ENCODE data around the gene CPN2. TPM values are rescaled to one million over a fixed set of nuclear protein-coding genes. Genes with fewer than 3 reads are reported as not detected.

Gene CPN2
- polyA plus RNA-seq, 2 of the 4 experiments (the other 2 are of a cell fraction) = not detected

DNA sequence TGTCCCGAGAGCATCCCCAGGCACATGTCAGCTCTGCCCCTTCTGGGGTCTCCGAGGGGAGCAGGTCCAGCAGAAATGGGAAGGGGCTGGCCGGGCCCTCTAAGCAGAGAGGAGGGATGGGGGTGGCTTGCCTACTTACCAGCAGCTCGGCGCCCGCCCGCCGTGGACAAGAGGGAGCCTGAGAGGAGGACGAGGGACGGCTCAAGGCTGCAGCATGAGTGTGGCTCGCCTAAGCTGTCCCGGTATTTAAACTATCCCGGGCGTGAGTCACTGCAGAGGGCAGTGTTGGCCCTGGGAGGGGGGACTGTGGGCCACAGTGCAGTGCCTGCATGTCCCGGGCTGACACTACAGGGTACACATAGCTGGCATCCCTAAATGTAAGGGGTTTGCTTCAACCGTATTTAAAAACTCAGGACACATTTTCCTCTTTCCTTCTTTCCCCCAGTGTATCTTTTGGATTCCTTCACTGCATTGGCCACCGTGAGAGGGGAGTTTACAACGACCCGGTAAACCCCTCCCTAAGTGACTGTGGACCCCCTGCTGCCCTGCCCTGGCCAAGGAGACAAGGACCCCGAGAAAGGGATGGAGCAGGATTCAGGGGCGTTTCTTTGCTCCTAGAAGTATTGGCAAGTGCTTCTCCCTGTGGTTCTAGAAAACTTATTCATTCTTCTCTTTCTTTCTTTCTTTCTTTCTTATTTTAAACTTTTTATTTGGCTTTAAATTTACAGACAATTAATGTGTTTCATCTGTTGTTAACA, 18.6 kb upstream of the CPN2 start, which contains the start of gene LRRC15:
LRRC15 (minus strand) TSS at position 222 of the 758 bp plus-strand sequence. CDS start 8,700 bp downstream, outside the sequence.
- Histone ChIP-seq H3K4me1 (peaks cover 6% of the 10 kb centered on the region; the same call in 1 of the 3 replicates), H3K4me2 (peak within 1 kb of the TSS; percentile 62), H3K27ac (peak within 1 kb of the TSS in 1 of 2 experiments; percentile 22; a peak in 1 of 6 replicates), H3K9me3 (no peaks in the 10 kb centered on the region), H3K4me3 (no peak within 1 kb of the TSS)
- CTCF ChIA-PET = interaction anchor here (0.7 to 1.8 kb wide), 2 partner anchors 27 to 36 kb away, joined by 3 to 6 read pairs; no protein-coding TSS in a partner anchor
- peak; percentile 91 to 93 for ATAC-seq
- 3% methylated on average over 18 of the region's 21 CpGs for WGBS (ENCODE audit: missing lambda C conversion rate)
- FAIRE-seq = no peak
- POLR2A ChIA-PET = no interaction called here
- peak; percentile 27 to 35 for DNase-seq (ENCODE audit: low read depth in 1 of 2, low spot score in 1 of 2)
- TF ChIP-seq TP53 (CRISPR knock-in tag; IDR thresholded peaks at IDR 0.05) = no peak
- peak in 1 of 2 experiments; percentile 25; a peak in 1 of 5 replicates for TF ChIP-seq RAD21 (conservative IDR thresholded peaks at IDR 0.05 in 1 of 2, IDR thresholded peaks at IDR 0.05 in 1 of 2)
- TF ChIP-seq KDM5A (IDR thresholded peaks at IDR 0.05) = no peak
- TF ChIP-seq RARB (CRISPR knock-in tag; IDR thresholded peaks at IDR 0.05) = no peak
- TF ChIP-seq RNF2 (IDR thresholded peaks at IDR 0.05; ENCODE audit: borderline replicate concordance, low read depth) = no peak
- TF ChIP-seq BHLHE40 (IDR thresholded peaks at IDR 0.05; ENCODE audit: low read depth, low read length) = no peak
- TF ChIP-seq RCOR1 (IDR thresholded peaks at IDR 0.05; ENCODE audit: low read depth, low read length) = no peak
- TF ChIP-seq, protein P1, sequence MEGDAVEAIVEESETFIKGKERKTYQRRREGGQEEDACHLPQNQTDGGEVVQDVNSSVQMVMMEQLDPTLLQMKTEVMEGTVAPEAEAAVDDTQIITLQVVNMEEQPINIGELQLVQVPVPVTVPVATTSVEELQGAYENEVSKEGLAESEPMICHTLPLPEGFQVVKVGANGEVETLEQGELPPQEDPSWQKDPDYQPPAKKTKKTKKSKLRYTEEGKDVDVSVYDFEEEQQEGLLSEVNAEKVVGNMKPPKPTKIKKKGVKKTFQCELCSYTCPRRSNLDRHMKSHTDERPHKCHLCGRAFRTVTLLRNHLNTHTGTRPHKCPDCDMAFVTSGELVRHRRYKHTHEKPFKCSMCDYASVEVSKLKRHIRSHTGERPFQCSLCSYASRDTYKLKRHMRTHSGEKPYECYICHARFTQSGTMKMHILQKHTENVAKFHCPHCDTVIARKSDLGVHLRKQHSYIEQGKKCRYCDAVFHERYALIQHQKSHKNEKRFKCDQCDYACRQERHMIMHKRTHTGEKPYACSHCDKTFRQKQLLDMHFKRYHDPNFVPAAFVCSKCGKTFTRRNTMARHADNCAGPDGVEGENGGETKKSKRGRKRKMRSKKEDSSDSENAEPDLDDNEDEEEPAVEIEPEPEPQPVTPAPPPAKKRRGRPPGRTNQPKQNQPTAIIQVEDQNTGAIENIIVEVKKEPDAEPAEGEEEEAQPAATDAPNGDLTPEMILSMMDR (IDR thresholded peaks at IDR 0.05) = 0 out of 3 replicates have a peak, but pooled peaks have one; percentile 10
- TF ChIP-seq ESRRA (IDR thresholded peaks at IDR 0.05; ENCODE audit: borderline replicate concordance, low read length) = no peak

DNA sequence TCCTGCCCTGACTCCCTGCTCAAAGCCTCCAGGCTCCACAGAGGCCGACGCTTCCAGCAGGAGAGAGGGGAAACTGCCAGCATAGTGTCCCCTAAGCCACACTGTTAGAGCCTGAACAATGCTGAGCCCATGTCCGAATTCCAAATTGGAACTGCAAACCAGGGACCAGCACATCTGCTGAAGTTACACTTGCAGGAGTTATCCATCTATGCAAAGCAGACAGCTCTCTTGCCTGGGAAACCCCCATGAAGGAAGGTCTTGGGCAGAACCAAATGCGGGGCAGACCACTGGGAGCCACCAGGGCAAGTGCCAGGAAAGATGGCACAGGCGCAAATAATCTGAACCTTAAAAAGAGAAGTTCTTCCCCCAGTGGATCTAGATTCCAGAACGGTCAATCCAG, 17.8 kb upstream of the CPN2 start:
- no peak for FAIRE-seq
- no peak for ATAC-seq
- WGBS (ENCODE audit: missing lambda C conversion rate) = 78% methylated on average over 6 of the region's 6 CpGs
- H3K4me3 ChIP-seq = no peak overlapping the region
- no peak overlapping the region for H3K27ac ChIP-seq
- DNase-seq (ENCODE audit: low read depth in 1 of 2, low spot score in 1 of 2) = no peak
- ChIA-PET POLR2A (no interaction called here), CTCF (interaction anchor here (1.0 to 1.8 kb wide), 2 partner anchors 33 to 36 kb away, joined by 3 to 6 read pairs; no protein-coding TSS in a partner anchor)
- no peak for TF ChIP-seq ZSCAN20 (CRISPR knock-in tag; IDR thresholded peaks at IDR 0.05)
- no peaks in the 10 kb centered on the region for H3K9me3 ChIP-seq
- no peak overlapping the region; the same call in 2 of the 3 replicates for H3K4me2 ChIP-seq
- H3K4me1 ChIP-seq = peaks cover 6% of the 10 kb centered on the region; the same call in 1 of the 3 replicates

DNA sequence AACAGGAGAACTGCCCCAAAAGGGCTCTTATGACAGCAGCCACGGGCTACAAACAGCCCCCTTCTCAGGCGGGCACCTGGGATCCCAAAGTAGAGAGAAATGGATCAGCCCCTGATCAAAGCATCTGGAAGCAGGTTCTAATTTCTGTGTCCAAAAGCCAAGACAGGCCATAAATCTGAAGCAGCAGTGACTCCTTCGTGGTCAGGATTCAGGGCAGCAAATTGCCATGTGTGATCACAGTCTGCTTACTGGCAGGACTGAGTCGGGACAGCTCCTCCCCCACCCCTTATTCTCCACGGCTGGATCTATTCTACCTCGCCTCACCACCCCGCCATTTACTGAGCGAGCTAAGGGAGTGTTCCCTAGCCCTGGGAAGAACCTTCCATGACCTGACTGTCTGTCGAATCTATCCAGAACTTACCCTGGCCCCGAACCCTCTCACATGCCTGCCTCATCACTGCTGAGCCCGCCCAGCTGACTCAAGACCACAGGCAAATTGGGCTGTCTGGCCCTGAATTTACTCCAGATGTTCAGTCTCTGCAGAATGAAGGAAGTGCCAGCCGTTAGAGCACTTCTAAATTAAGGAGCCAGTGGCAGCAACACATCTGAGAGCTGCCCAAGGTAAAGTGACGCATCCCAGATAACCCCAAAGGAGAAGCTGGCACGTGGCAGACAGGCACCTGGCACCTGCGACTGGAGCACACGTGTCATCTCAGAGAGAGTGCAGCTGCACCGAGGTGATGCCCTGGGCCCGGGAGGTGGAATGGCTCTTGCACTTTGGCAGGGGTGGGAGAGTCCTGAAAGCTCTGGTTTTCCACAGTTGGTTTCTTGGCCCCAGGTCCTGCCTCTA, 17.1 kb upstream of the CPN2 start:
- ChIA-PET POLR2A (no interaction called here), CTCF (interaction anchor here (1.0 to 1.8 kb wide), 2 partner anchors 34 to 37 kb away, joined by 3 to 6 read pairs; no protein-coding TSS in a partner anchor)
- DNase-seq (ENCODE audit: low read depth in 1 of 2, low spot score in 1 of 2) = no peak
- Histone ChIP-seq H3K4me2 (no peak overlapping the region), H3K9me3 (no peaks in the 10 kb centered on the region), H3K27ac (no peak overlapping the region), H3K4me1 (peaks cover 6% of the 10 kb centered on the region; the same call in 1 of the 3 replicates), H3K4me3 (no peak overlapping the region)
- 81% methylated on average over 17 of the region's 18 CpGs for WGBS (ENCODE audit: missing lambda C conversion rate)
- no peak for ATAC-seq
- TF ChIP-seq ZC3H11A (IDR thresholded peaks at IDR 0.05) = no peak
- TF ChIP-seq ZSCAN20 (CRISPR knock-in tag; IDR thresholded peaks at IDR 0.05) = no peak
- TF ChIP-seq MAZ (IDR thresholded peaks at IDR 0.05; ENCODE audit: borderline replicate concordance, low read depth, low read length) = no peak
- no peak for TF ChIP-seq GATA3 (IDR thresholded peaks at IDR 0.05; ENCODE audit: borderline replicate concordance)
- no peak for TF ChIP-seq PHF8 (IDR thresholded peaks at IDR 0.05; ENCODE audit: borderline replicate concordance, low read depth)
- TF ChIP-seq, protein P2, sequence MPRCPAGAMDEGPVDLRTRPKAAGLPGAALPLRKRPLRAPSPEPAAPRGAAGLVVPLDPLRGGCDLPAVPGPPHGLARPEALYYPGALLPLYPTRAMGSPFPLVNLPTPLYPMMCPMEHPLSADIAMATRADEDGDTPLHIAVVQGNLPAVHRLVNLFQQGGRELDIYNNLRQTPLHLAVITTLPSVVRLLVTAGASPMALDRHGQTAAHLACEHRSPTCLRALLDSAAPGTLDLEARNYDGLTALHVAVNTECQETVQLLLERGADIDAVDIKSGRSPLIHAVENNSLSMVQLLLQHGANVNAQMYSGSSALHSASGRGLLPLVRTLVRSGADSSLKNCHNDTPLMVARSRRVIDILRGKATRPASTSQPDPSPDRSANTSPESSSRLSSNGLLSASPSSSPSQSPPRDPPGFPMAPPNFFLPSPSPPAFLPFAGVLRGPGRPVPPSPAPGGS (IDR thresholded peaks at IDR 0.05) = no peak
- no peak for TF ChIP-seq POLR2A (IDR thresholded peaks at IDR 0.05; ENCODE audit: low read length)
- TF ChIP-seq, protein P1 (IDR thresholded peaks at IDR 0.05) = no peak
- no peak for TF ChIP-seq TFCP2L1 (CRISPR knock-in tag; IDR thresholded peaks at IDR 0.05)
- no peak for FAIRE-seq
